HL-60 (cell line): ENCODE results near the gene ATP8A2.

ENCODE experiments used
- DNase-seq, 2 experiments: peaks; one replicate each; pipeline ENCODE4 v3.0.0-alpha.2; 2010 to 2020; ENCODE audit warnings: low read depth in 1 of 2, low spot score in 1 of 2
- H3K27ac ChIP-seq: fragments of 250-450 bp; sonication (Bioruptor Pico); replicated peaks from 2 replicates; pipeline ENCODE4 v1.5.1; 2020; ENCODE audit warnings: mild to moderate bottlenecking, moderate library complexity
- H3K27me3 ChIP-seq: fragments of 250-450 bp; sonication (Bioruptor Pico); 2 replicates; pipeline ENCODE4 v1.5.1; 2021; ENCODE audit warnings: mild to moderate bottlenecking, moderate library complexity; ENCODE audit not compliant: insufficient read depth, poor library complexity, severe bottlenecking
- H3K4me3 ChIP-seq: replicated peaks from 2 replicates; pipeline ENCODE4 v1.5.1; 2011; ENCODE audit warnings: mild to moderate bottlenecking, control low read depth, low read length; ENCODE audit not compliant: insufficient read depth
- CTCF ChIP-seq: IDR thresholded peaks from one replicate; pipeline ENCODE4 v1.5.1; 2011; ENCODE audit warnings: low read length, control low read depth, inconsistent platforms; ENCODE audit not compliant: insufficient read depth
- GABPA ChIP-seq: IDR thresholded peaks from 2 replicates; pipeline ENCODE4 v1.6.1; 2012; ENCODE audit warnings: low read depth
- POLR2AphosphoS5 ChIP-seq: IDR thresholded peaks from 2 replicates; pipeline ENCODE4 v1.6.1; 2012; ENCODE audit warnings: low read depth
- REST ChIP-seq: IDR thresholded peaks from 2 replicates; pipeline ENCODE4 v1.6.1; 2012; ENCODE audit warnings: low read depth; ENCODE audit not compliant: insufficient replicate concordance
- SPI1 ChIP-seq: IDR thresholded peaks from 2 replicates; pipeline ENCODE4 v1.6.1; 2012; ENCODE audit warnings: low read depth, mild to moderate bottlenecking, borderline replicate concordance

Gene ATP8A2

GRCh38 chr13:26042785-26043184 lies 671.0 kb downstream of the ATP8A2 start:
- Histone ChIP-seq H3K4me3 (no peak overlapping the region), H3K27ac (no peak overlapping the region), H3K27me3 (peaks cover 8% of the 10 kb centered on the region)
- TF ChIP-seq GABPA: no peak
- TF ChIP-seq POLR2AphosphoS5: no peak
- no peak for TF ChIP-seq CTCF
- TF ChIP-seq REST: no peak
- TF ChIP-seq SPI1: no peak
- DNase-seq: no peak

- no peak overlapping the region for H3K27ac ChIP-seq
- H3K4me3 ChIP-seq: no peak overlapping the region
- no peak for TF ChIP-seq REST
- no peak for TF ChIP-seq SPI1
- TF ChIP-seq POLR2AphosphoS5: no peak
- TF ChIP-seq GABPA: no peak
- TF ChIP-seq CTCF: no peak
- H3K27me3 ChIP-seq: peaks cover 25% of the 10 kb centered on the region
- DNase-seq: no peak
Measured at GRCh38 chr13:26045142-26045541, 673.4 kb downstream of the ATP8A2 start.

GRCh38 chr13:26046639-26047038 lies 674.9 kb downstream of the ATP8A2 start:
- no peak for DNase-seq
- H3K27me3 ChIP-seq: peaks cover 35% of the 10 kb centered on the region
- H3K27ac ChIP-seq: no peak overlapping the region
- no peak overlapping the region for H3K4me3 ChIP-seq
- TF ChIP-seq SPI1 (no peak), REST (no peak), GABPA (no peak), POLR2AphosphoS5 (no peak), CTCF (no peak)
